HG03442 (cell line): ENCODE data around the gene OSBPL3.

Experiments
- ATAC-seq: cut with Tn5 transposase; IDR thresholded peaks from one replicate; pipeline ENCODE4 v1.9.1; 2021; ENCODE audit warnings: mild to moderate bottlenecking, moderate library complexity; ENCODE audit not compliant: unreplicated experiment

OSBPL3 gene

GRCh38 chr7:24981171-24981951 lies 1.4 kb upstream of the OSBPL3 start:
- ATAC-seq = no peak

- peak; percentile 12 for ATAC-seq
Observed at GRCh38 chr7:24980534-24981170, 674 bp upstream of the OSBPL3 start.

- ATAC-seq = peak; percentile 38
Observed at GRCh38 chr7:24979470-24979862, 512 bp downstream of the OSBPL3 start.

GRCh38 chr7:24978843-24979469 lies 1.0 kb downstream of the OSBPL3 start:
- ATAC-seq = no peak

GRCh38 chr7:24975644-24976260 lies 4.2 kb downstream of the OSBPL3 start:
- no peak for ATAC-seq

- ATAC-seq = no peak
Observed at GRCh38 chr7:24975172-24975571, 4.8 kb downstream of the OSBPL3 start.

GRCh38 chr7:24974026-24974832 lies 5.7 kb downstream of the OSBPL3 start:
- ATAC-seq = no peak

- ATAC-seq = no peak
Observed at GRCh38 chr7:24972991-24973390, 7.0 kb downstream of the OSBPL3 start.

GRCh38 chr7:24972166-24972477 lies 7.9 kb downstream of the OSBPL3 start:
- ATAC-seq = no peak

GRCh38 chr7:24971333-24972165 lies 8.4 kb downstream of the OSBPL3 start:
- peak; percentile 42 for ATAC-seq

GRCh38 chr7:24970676-24971075 lies 9.3 kb downstream of the OSBPL3 start:
- ATAC-seq = no peak

GRCh38 chr7:24968165-24968564 lies 11.8 kb downstream of the OSBPL3 start:
- no peak for ATAC-seq

GRCh38 chr7:24967696-24968095 lies 12.3 kb downstream of the OSBPL3 start:
- ATAC-seq = no peak

- ATAC-seq = no peak
Observed at GRCh38 chr7:24966802-24967201, 13.2 kb downstream of the OSBPL3 start.

- ATAC-seq = peak; percentile 81
Observed at GRCh38 chr7:24965831-24966708, 13.9 kb downstream of the OSBPL3 start.

GRCh38 chr7:24964191-24964590 lies 15.8 kb downstream of the OSBPL3 start:
- no peak for ATAC-seq

GRCh38 chr7:24963218-24963617 lies 16.8 kb downstream of the OSBPL3 start:
- peak; percentile 34 for ATAC-seq

GRCh38 chr7:24962418-24962962 lies 17.5 kb downstream of the OSBPL3 start:
- no peak for ATAC-seq
